Colon (tissue), 2 donors: Measurements from ENCODE around the gene SLC10A2.

Experiments
- FAIRE-seq: peaks from 2 replicates; lab custom pipeline; 2012; peaks lifted over from hg19 to GRCh38; lab: Jason Lieb, UNC
- donor health status: control.
- donor health status: control.

The SLC10A2 gene

DNA sequence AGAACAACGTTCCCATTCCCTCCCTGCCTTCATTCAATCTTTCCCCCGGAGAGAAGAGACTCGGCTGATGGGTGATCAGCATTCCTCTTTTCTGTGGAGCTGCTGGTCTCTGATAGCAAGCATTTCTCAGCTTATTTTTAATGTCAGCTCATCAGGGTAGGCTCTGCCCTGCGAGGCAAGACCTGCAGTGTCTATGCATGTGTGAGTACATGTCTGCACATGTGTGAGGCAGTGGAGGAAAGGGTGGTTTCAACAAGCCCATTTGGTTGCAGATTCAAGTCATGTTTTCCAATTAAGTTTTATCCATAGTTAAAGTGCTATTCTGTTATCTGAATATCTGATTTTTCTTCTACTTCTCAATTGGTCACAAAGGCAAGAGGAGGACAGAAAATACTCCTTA lies 19.5 kb downstream of the SLC10A2 start:
- no peak for FAIRE-seq

GRCh38 chr13:103044056-103044455 lies 22.2 kb downstream of the SLC10A2 start:
- FAIRE-seq: no peak

- no peak for FAIRE-seq
Measured at GRCh38 chr13:103040006-103040405, 26.2 kb downstream of the SLC10A2 start.

DNA sequence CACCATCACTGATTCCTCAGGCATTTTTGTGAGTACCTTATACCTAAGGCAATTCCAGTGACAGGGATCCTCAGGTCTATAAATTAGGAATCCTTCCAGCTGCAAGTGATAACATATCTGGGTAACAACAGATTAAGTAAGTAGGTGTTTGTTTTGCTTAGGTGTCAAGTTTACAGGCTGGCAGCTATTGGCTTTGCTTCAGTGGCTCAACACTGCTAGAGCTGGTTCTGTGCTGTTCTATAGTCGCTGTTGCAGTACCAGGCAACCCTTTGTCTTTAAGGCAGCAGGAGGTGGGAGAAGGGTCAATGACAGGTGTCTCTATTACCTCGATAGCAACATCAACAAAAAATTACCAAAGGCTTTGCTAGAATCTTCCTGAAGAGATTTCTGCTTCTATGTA lies 27.0 kb downstream of the SLC10A2 start:
- FAIRE-seq: no peak

DNA sequence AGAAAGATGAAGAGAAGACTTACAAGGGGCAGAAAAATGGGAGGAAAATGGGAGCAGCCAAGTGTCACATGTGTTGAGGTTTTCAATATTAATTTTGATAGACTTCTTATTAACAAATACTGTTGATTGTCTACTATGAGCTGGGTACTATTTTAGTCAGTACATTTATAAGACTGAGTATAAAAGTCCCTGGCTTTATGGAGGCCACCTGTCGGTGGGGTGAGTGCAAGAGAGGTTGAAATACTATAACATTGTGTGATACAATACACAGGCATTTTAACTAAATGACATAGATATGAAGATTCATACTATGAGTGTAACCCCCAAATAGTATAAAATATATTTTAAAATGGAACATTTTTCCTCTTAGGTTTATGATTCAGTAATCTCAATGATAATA lies 29.9 kb downstream of the SLC10A2 start:
- FAIRE-seq: no peak

GRCh38 chr13:103033999-103034398 lies 32.2 kb downstream of the SLC10A2 start:
- FAIRE-seq: no peak

GRCh38 chr13:103031332-103031873 lies 34.8 kb downstream of the SLC10A2 start:
- FAIRE-seq: no peak

DNA sequence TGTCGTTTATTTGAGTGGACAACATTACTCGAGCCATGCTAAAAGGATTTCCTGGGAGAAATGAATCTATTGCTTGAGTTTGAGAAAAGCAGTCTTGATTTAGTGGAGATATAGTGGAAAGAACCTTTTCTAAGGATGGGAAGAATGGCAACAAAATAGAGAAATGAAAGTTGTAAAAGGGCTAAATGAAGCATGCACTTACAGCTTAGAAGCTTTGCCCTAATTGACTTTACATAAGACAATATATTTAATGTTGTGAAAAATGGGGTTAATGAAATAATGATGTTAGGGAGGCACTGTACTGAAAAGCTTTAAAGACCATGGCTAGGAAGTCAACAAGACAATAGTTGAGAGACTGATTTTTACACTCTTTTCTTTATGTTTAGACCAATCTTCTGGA lies 35.4 kb downstream of the SLC10A2 start:
- no peak for FAIRE-seq

DNA sequence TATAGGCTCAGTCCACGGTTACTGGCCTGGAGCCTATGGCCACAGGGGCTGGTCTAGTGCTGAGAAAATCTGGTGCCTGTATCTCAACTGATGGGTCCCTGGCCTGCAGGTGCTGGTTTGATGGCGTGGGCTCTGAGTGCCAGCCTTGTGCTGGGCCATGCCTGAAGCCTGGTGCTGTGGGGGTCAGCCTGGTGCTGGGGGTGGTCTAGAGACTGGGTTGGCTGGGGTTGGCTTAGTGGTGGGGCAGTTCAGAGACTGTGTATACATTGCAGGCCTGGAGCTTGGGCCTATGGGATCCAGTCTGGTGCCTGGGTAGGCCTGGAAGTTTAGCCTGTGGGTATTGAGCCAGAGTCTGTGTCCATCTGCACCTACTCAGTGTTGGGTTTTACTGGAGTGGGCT lies 36.4 kb downstream of the SLC10A2 start:
- FAIRE-seq: no peak

- no peak for FAIRE-seq
Measured at GRCh38 chr13:103022336-103022735, 43.9 kb downstream of the SLC10A2 start.

DNA sequence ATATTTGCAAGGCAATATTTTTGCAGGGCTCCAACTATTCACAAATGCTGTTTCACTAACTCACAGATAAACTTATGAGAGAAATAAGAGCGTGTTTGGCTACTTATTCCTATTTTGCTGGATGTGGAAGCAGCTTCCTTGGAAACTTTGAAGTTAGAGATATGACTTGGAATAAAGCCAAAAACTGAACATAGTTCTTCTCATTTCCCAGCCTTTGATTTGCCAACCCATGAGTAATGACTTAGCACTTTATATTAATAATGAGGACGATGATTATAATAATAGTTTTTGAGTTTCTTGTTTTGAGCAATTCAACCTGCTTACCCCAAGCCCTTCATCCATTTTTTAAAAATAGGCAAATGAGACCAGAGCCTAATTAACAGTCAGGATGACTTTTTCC lies 47.7 kb downstream of the SLC10A2 start:
- no peak for FAIRE-seq

GRCh38 chr13:103012646-103013045 lies 53.6 kb downstream of the SLC10A2 start:
- no peak for FAIRE-seq

GRCh38 chr13:103009051-103009840 lies 57.0 kb downstream of the SLC10A2 start:
- FAIRE-seq: no peak

- no peak for FAIRE-seq
Measured at GRCh38 chr13:103007427-103007762, 58.8 kb downstream of the SLC10A2 start.

GRCh38 chr13:103006641-103007426 lies 59.4 kb downstream of the SLC10A2 start:
- no peak for FAIRE-seq

DNA sequence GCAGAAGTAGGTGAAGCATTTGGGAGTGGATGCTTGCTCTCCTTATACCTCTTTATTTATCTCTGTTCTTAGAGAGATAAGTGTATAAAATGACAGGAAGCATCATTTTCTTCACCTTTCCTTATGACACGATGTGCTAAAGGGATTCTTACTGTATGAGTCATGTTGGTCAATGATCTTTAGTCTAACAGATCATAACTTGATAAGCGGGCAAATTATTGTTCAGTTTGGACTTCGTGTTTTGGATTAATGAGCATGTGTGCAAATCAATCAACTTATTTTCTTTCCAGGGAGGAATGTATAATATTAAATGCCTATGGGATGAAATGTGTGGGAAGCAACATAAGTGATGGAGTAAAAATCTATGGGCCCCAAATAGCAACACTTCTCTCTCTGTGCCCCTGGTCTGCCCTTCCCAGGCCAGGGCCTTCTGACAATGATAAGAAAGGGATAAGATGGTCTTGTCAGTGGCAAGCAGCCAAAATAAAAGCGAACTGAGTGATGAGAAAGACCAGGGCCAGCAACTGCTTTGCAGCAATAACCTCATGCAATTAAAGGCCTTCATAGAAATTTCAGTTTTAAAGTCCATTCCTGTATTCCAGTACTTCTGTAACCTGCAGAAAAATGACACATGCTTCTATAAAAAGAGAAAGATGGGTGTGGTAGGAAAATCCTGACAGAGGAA lies 61.4 kb downstream of the SLC10A2 start:
- FAIRE-seq: no peak

DNA sequence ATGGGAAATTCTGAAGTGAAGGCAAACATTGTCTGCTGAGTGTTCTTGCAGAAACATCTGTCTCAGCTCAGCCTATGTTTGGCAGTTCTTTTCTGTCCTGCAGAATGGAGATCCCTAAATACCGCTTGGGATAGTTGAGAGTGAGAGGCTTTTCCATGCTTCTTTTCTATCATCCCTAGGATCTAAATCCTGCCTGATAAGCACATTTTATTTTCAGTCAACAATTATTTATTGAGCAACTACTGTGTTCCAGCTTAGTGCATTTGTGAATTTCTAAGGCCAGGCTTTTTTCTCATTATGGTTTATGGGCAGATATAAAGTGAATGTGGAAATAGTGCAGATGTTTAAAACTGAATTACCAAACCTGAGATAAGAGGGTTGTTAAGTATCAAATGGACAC lies 62.6 kb downstream of the SLC10A2 start:
- FAIRE-seq: no peak

DNA sequence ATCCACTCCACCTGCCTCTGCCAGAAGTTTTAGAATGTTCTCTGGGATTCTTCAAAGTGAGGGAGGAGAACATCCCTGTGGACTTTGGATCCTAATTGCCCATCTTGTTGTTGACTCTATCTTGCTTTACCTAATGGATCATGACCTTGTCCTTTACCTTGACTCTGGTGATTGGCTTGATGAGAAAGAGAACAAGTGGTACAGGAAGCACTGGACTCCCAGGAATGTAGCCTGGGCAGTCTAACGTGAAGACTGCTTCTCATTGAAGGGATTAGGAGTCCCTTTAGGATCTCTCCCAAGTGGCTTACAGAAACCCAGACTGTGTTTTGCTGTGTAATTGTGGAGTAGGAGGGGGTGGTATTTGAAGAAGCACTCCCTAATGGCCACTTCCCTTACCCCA lies 63.9 kb downstream of the SLC10A2 start:
- no peak for FAIRE-seq

- no peak for FAIRE-seq
Measured at GRCh38 chr13:103000157-103000556, 66.1 kb downstream of the SLC10A2 start.

GRCh38 chr13:102999499-102999898 lies 66.7 kb downstream of the SLC10A2 start:
- no peak for FAIRE-seq
